GM19452 (cell line): Measurements from ENCODE around the gene BIRC3.

Experiments used
- ATAC-seq: cut with Tn5 transposase; IDR thresholded peaks from one replicate; pipeline ENCODE4 v1.9.1; 2021; ENCODE audit not compliant: unreplicated experiment

Gene BIRC3

DNA sequence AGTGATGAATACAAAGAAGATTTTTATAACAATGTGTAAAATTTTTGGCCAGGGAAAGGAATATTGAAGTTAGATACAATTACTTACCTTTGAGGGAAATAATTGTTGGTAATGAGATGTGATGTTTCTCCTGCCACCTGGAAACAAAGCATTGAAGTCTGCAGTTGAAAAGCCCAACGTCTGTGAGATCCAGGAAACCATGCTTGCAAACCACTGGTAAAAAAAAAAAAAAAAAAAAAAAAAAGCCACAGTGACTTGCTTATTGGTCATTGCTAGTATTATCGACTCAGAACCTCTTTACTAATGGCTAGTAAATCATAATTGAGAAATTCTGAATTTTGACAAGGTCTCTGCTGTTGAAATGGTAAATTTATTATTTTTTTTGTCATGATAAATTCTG is 5.3 kb downstream of the BIRC3 start:
- ATAC-seq, result no peak

DNA sequence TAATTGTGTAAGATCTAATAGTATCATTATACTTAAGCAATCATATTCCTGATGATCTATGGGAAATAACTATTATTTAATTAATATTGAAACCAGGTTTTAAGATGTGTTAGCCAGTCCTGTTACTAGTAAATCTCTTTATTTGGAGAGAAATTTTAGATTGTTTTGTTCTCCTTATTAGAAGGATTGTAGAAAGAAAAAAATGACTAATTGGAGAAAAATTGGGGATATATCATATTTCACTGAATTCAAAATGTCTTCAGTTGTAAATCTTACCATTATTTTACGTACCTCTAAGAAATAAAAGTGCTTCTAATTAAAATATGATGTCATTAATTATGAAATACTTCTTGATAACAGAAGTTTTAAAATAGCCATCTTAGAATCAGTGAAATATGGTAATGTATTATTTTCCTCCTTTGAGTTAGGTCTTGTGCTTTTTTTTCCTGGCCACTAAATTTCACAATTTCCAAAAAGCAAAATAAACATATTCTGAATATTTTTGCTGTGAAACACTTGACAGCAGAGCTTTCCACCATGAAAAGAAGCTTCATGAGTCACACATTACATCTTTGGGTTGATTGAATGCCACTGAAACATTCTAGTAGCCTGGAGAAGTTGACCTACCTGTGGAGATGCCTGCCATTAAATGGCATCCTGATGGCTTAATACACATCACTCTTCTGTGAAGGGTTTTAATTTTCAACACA is 6.4 kb downstream of the BIRC3 start:
- no peak for ATAC-seq

DNA sequence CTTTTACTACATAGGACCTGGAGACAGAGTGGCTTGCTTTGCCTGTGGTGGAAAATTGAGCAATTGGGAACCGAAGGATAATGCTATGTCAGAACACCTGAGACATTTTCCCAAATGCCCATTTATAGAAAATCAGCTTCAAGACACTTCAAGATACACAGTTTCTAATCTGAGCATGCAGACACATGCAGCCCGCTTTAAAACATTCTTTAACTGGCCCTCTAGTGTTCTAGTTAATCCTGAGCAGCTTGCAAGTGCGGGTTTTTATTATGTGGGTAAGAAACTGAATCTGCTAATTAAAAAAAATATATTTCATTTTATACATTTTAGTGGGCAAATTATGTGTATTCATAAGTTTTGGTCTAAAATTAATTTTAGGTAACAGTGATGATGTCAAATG is 7.8 kb downstream of the BIRC3 start:
- no peak for ATAC-seq

DNA sequence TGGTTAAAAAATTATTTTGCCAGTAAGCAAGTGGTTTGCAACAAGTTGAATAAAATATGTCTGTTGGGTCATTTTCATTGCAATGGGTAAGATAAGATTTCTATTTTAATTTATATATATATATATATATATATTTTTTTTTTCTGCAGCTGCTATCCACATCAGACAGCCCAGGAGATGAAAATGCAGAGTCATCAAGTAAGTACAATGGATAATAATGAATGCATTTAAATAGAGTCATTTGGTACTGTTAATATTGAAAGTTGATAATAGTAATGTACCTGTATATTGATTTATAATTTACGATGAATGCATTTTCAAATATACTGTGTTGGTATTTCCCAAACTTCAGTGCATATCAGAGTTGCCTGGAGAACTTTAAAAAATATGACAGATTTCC is 11.5 kb downstream of the BIRC3 start:
- no peak for ATAC-seq

DNA sequence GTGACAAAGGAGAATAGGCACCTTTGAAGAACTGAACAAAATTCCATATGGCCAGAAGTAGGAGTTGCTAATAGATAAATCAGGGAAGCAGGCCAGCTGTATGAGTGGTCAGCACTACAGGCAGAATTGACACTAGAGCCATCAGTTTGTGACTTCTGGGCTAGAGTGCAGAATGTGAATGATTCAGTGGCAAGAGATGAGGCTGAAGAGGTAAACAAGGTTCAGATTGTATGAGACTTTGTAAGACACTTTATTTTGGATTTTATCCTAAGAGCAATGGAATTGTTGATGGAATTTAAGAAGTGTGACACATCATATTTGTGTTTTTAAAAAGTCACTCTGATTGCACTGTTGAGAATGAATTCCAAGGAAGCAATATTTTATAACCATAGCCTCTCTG is 12.9 kb downstream of the BIRC3 start:
- no peak for ATAC-seq

DNA sequence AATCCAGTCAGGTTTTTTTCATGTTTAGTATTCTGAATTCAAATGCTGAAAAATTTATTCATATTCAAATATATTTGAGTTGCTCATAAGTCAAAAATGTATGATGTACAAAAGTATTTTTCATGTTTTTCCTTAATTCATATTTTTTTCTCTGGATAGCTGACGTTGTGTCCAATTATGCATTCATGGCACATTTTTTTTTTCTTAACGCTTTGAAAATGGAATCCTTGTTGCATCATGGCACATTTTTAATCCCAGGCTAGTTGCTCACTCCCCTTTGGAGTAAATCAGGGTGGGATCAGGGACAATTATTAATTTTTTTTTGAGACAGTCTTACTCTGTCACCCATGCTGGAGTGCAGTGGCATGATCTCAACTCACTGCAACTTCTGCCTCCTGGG is 14.1 kb downstream of the BIRC3 start:
- ATAC-seq, result no peak

DNA sequence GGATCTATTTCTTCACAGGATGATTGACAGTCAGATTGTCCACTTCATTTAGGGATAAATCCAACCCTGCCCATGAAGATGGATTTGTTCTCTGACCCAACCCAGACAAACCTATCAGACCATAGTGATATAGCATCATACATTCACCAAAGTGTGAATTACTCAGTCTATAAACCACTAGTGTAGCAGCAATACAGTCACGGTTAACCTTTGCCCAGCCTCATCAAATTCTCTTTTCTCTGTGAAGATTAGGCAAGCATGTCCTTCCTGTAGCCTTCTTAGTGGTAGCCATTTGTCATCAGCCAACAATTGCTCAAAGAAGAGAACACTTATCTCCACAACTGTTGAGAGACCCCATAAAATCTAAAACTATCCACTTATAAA is 15.3 kb downstream of the BIRC3 start:
- ATAC-seq, result no peak

DNA sequence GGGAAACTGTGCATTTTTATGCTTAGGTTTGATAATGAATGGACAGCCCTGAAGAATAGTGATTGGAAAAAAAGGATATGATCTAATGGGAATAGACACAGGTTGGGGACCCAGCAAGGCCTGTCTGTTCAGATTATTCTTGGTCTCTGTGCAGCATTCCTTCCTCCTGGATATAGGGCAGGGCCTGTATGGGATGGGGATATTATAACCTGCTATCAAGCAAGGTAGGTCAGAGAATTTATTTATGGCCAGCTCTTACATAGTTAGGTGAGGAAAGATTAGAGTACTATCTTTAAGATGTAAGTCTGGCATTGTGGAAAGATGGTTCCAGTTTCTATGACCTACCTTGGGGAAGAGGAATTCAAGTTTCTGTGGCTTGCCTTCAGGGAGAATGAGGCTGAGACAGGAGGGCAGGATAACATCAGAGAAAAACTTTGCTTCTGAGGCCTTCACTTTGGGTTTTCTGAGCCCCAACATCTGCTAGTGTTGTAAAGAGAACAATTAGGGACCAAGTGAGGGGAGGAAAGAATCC is 21.3 kb downstream of the BIRC3 start:
- ATAC-seq, result no peak

DNA sequence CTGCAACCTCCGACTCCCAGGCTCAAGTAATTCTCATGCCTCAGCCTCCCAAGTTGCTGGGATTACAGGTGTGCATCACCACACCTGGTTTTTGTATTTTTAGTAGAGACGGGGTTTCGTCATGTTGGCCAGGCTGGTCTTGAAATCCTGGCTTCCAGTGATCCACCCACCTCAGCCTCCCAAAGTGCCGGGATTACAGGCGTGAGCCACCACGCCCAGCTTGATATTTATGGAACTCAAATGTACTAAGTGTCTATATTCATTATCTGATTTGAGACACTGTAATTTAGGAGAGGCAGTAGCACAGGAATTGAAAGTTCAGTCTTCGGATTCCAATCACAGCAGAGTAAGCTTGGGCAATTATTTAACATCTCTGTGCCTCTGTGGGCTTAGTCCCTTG is 24.0 kb downstream of the BIRC3 start:
- ATAC-seq, result peak; percentile 17

DNA sequence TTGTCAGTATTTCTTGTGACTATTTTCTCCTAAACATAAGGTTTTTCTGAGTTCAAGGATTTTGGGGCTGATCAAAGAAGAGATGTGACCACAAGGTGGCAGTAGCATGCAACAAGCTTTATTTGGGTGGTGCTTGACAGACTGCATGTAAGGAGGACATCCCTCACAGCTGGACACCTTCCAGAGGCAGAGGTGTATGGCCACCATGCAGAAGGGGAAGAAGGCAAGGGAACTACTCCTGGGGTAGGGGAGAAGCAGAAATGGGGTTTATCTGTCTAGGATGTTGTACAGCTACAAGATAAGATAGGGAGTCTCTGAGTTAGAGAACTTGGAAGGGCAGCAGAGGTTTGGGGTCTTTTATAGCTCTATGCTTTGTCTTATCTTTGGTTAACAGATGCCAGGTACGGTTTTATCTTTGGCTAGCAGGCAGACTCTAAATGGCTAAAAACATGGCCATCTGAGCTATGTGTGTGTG is 24.6 kb downstream of the BIRC3 start:
- ATAC-seq, result peak; percentile 39

DNA sequence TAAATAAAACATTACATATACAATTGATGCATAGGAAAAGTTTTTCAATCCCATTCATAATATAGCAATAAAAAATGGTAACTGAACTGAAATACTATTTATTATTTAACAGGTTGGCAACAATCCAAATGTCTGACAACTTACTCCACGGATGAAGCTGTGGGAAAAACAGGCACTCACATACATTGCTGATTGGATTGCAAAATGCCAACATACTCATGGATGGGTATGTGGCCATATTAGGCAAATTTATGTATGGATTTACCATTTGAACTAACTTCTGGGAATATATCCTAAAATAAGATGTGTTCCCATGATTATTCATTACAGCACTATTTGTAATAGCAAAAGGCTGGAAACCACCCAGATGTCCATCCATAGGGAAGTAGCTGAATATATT is 26.5 kb downstream of the BIRC3 start:
- no peak for ATAC-seq

DNA sequence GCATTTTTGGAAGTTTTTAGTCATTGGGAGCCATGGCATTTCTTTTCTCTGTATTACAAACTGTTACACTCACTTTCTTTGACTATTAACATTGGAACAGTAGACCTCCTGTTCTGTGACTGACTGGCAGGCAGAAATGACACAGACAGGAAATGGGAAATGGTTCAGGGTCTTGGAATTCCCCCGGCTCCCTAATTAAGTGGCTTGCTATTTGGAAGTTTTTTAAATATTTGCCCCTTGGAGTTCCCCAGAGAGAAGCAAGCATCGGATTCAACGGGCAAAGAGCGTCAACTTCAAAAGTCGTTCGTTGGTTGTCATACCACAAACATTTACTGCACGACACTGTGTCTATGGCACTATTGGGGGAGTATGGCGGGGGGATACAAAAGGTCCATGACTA is 28.6 kb downstream of the BIRC3 start:
- no peak for ATAC-seq

DNA sequence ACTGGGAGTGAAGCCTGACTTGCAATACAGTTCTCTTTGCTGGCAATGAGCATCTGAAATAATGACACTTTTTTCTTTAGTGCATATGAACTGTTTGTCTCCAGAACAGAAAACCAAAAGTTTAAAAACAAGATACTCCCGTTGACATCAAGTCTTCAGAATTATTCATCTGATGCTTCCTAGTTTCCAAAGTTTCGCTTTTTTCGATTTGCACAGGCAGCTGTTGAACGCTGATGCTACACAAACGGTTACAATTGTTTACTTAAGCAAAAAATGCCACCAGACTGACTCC is 29.1 kb downstream of the BIRC3 start:
- ATAC-seq, result no peak

DNA sequence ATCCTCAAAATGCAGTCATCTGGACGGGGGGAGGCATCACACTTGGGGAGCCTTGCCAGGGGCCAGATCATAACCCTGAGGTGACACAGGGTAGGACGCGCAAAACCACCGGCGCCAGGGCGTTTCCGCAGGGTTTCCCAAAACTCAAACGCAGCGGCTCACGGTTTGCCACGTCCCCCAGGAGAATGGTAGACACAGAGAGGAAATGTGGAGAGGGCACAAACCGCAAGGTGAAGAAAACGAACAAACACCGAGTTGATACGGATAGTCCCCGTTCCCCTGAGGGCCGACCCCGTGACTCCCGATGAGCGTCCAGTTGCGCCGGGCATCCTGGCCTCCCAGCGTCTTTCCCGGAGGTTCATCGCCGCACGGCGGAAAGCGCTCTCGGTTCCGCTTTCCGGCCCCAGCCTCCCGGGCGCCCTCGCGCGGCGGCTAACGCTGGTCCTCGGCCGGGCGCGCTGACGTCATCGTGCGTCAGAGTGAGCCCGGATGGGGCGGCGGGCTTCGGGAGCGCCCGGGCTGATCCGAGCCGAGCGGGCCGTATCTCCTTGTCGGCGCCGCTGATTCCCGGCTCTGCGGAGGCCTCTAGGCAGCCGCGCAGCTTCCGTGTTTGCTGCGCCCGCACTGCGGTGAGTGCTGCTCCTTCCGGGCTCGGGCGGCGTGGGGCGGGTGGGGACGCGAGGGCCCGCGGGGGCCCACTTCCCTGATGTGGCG is 29.6 kb downstream of the BIRC3 start, which contains the start of gene BIRC2:
TSS of gene BIRC2 (plus strand) at position 467 of the 714 bp plus-strand sequence. CDS start 2,641 bp downstream, outside the sequence.
- ATAC-seq, result peak; percentile 88

DNA sequence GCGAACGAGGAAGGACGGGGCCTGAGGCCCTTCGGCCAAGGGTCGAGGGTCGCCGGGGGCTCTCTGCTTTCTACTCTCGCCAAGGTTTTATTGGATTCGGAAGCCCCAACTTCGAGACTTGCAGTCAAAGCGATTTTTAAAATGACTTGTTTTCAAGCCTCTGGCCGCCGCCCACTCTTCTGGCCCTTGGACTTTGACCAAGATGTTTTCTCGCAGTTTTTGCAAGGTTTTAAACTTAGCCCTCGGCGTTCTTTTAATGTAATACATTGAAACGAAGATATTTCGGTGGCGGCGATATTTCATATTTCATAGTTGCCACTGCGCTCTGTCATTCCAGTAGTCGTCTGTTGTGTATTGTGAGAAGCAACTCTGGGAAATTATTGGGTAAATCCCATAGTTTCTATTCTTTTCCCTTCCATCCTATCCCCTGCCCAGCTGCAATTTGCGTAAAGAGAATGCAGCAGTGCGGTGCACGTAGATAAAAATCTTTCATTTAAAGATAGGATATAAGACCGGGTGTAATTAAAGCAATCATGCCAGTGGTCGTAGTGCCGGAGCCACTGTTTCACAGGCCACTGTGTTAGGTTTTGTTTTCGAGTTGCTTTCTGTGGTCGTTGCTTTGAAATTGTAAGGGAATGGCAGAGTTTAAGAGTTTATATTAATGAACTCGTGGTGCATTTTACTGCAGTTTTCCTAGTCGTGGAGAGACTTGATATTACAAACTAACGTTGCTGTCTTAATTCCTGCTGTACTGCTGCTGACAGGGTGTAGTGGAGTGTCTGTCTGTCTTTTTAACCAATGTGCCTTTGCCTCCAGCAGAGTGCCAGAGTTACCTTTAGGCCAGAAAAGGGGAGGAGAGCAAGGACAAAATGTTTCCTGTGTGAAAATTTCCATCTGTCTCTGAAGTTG is 30.4 kb downstream of the BIRC3 start:
- peak; percentile 15 for ATAC-seq

DNA sequence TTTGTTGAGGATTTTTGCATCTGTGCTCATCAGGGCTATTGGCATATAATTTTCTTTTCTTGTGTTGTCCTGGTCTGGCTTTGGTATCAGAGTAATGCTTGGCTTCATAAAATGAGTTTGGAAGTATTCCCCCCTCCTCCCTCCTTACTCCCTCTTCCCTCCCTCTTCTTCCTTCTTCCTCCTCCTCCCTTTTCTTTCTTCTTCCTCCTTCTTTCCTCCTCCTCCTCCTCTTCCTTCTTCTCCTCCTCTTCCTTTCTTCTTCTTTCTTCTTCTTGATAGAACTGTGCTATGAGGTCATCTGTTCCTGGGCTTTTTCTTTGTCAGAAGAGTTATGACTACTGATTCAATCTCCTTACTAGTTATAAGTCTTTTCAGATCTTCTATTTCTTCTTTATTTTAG is 39.8 kb downstream of the BIRC3 start:
- ATAC-seq, result no peak

DNA sequence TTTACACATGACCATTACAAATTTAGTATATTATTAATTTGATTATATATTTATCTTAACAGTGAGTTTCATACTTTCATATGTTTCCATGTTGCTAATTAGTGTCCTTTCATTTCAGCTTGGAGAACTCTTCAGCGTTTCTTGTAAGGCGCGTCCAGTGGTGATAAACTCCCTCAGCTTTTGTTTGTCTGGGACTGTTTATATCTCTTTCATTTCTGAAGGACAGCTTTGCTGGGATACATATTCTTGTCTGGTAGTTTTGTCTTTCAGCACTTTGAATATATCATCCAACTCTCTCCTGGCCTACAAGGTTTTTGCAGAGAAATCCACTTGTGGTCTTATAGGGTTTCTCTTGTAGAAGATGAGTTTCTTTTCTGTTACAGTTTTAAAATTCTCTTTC is 42.1 kb downstream of the BIRC3 start:
- ATAC-seq, result no peak

DNA sequence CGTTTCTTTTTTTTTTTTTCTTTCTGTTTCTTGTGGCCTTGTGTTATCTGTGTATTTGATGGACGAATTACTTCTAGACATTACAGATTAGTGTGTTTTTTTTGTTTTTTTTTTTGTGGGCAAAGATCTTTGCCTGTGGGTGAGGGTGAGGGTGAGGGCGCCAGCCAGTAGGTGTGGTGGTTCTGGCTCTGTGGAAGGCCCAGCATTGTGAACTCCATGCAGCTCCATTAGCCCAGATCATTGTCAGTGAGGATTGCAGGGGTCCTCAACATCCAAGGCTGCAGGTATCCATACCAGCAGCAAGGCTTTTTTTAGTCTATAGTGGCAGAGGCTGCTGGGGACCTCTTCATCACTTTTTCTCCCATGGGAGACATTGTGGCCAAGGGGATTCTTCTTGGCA is 43.4 kb downstream of the BIRC3 start:
- ATAC-seq, result no peak

DNA sequence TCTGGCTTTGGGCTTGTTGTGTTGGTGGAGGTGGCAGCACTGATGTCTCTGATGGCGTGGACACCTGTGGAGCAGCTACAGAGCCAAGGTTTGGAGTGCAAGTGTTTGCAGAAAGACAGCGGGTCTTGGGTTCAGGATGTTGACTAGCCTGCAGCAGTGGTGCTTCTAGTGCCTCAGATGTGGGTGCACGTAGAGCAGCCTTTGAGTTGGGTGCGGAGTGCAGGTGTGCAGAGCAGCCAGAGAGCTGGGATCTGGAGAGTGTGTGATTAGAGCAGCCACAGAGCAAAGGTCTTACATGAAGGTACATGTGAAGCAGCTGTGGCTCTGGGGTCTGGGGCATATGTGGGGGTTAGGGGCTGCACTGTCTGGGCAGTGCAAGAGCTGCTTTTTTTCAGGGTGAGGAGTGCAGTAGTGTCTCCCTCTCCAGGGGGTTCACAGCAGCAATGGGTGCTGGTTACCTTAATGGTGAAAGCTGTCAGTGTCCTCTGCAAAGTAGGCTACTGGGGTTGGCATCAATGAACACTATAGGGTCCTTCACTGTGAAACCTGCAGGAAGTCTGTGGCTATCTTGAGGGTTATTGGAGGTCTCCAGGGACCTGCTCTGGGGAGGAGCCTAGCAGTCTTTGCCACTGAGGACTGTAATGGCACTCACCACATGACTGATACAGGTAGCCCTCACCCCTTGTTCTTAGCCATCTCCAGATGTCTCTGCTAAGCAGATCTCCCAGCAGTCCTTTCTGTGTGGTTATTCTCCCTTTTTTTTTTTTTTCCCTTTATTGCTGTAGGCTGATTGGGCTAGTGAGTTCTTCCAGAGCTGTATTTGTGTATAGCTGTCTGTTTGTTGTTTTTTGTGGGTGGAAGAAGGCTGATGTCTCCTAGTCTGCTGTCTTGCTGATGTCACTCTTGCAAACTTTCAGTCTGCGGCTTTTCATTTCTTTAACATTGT is 44.1 kb downstream of the BIRC3 start:
- peak; percentile 99 for ATAC-seq

DNA sequence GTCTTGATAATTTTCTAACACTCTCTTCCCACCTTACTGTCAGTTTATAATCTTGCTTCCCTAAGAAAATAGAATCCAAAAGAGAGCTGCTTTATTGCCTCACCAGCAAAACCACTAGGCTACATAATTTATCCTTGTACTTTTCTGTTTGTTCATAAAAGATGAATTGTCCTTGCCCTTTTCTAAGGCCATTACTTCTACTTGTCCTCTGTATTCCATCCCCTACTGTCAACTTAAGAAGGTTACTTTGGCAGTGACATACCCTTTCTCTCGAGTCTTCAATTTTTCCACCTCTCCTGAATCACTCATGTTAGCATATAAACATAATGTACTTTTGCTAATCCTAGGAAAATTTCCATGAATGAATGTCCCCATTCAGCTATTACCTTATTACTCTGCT is 47.7 kb downstream of the BIRC3 start:
- ATAC-seq, result no peak
